D721Med (cell line): ENCODE measurements around the gene PKM.

Source experiments
- DNase-seq: peaks from one replicate; pipeline ENCODE4 v3.0.0; 2011; ENCODE audit warnings: low spot score; ENCODE audit not compliant: insufficient read length
- FAIRE-seq: peaks from 2 replicates; lab custom pipeline; 2011; peaks lifted over from hg19 to GRCh38; lab: Jason Lieb, UNC
- CTCF ChIP-seq: IDR thresholded peaks from 2 replicates; pipeline ENCODE4 v1.5.1; 2012; ENCODE audit warnings: mild to moderate bottlenecking, control low read depth; ENCODE audit not compliant: insufficient read depth; ENCODE audit errors: missing control alignments

The PKM gene

GRCh38 chr15:72235298-72235697 is 4.3 kb upstream of the PKM start:
- TF ChIP-seq CTCF, result no peak
- FAIRE-seq, result no peak

DNA sequence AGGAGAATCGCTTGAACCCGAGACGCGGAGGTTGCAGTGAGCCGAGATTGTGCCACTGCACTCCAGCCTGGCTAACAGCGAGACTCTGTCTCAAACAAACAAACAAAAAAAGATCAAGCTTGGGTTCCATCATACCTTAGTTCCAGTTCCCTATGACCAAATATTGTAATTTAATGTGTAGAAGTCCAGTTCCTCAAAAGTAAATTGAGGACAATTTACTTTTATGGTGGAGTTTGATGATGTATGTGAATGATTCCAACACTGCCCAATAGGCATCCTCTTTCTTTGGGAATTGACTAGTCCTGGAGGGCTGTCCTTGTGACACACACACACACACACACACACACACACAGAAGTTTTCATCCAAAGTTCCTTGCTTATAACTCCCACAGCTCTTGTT is 2.8 kb upstream of the PKM start:
- no peak for FAIRE-seq
- no peak for TF ChIP-seq CTCF

More at GRCh38 chr15:72235298-72235697, 4.3 kb upstream of the PKM start:
- DNase-seq, result no peak

DNA sequence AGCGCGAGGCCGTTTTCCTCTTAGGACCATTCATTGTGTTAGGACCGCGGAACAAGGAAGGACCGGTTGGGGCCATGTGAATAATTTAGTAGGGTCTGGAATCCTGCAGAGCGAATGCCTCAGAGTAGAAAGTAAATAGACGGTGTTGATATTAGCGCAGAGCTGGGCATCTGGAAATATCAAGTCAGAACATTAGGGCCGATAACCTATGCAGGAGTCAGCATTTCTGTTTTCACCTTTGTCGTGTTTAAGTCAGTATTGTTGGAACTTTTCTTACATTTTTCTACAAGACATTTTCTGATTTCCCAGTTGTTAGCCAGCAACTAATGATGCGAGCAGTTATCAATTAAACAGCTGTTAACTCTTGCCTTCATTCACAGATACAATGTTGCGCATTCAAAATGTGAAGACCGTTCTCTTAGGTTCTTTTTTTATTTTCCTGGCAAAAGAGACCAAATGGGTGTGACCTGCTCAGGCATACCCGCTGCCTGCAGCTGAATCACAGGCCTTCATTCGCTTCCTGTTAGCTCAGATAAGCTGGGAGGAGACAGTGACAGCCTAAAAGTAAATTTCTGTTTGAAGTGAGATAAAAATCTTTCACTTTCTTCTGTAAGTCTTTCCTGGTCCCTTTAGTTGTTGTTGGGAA is 966 bp upstream of the PKM start:
- FAIRE-seq (no peak), DNase-seq (no peak)
- no peak for TF ChIP-seq CTCF

More for the DNA sequence above, 2.8 kb upstream of the PKM start:
- no peak for DNase-seq

GRCh38 chr15:72230197-72231065 is 559 bp downstream of the PKM start:
- no peak for DNase-seq
- no peak for TF ChIP-seq CTCF
- FAIRE-seq, result no peak

DNA sequence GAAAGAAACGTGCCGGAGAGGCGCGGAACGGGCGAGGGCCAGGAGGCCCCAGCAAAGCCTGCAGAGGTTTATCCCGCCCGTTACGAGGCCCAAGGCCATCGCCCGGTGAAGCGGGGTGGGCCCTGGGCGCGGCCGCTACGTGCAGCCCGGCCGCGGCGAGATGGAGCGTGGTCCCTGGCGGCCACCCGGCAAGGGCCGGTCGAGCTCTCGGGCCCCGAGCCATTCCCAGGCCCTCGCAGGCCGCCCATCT is 1.1 kb downstream of the PKM start:
- TF ChIP-seq CTCF, result no peak
- no peak for FAIRE-seq
- DNase-seq, result no peak

- no peak for TF ChIP-seq CTCF
- DNase-seq (no peak), FAIRE-seq (no peak)
These were observed 1.7 kb downstream of the PKM start for GRCh38 chr15:72229076-72229946.
